IPS-18a (cell line): Measurements from ENCODE around the gene SYT8.

ENCODE experiments used
- H3K27ac ChIP-seq: one replicate; pipeline ENCODE4 v1.5.1; 2013; ENCODE audit warnings: low read length
- H3K27me3 ChIP-seq: one replicate; pipeline ENCODE4 v1.6.1; 2013; ENCODE audit warnings: mild to moderate bottlenecking, low read length; ENCODE audit not compliant: control insufficient read depth, insufficient read depth
- H3K36me3 ChIP-seq: one replicate; pipeline ENCODE4 v1.6.1; 2013; ENCODE audit warnings: low read depth, low read length; ENCODE audit not compliant: control insufficient read depth
- H3K4me1 ChIP-seq: one replicate; pipeline ENCODE4 v1.6.1; 2013; ENCODE audit warnings: low read depth, low read length; ENCODE audit not compliant: control insufficient read depth
- H3K4me3 ChIP-seq: one replicate; pipeline ENCODE4 v1.5.1; 2013; ENCODE audit warnings: low read length
- H3K9ac ChIP-seq: one replicate; pipeline ENCODE4 v1.6.1; 2013; ENCODE audit warnings: mild to moderate bottlenecking, low read length, moderate library complexity
- H3K9me3 ChIP-seq: one replicate; pipeline ENCODE4 v1.6.1; 2013; ENCODE audit warnings: low read depth, low read length; ENCODE audit not compliant: control insufficient read depth

SYT8 gene

GRCh38 chr11:1836011-1836945, 1.5 kb downstream of the SYT8 start:
- Histone ChIP-seq H3K4me1 (no peaks in the 10 kb centered on the region), H3K27me3 (peaks cover 4% of the 10 kb centered on the region), H3K27ac (no peak overlapping the region), H3K9ac (no peak overlapping the region), H3K36me3 (no peaks in the 10 kb centered on the region), H3K4me3 (no peak overlapping the region), H3K9me3 (no peaks in the 10 kb centered on the region)

GRCh38 chr11:1837171-1838076, 2.6 kb downstream of the SYT8 start:
- Histone ChIP-seq H3K9me3 (no peaks in the 10 kb centered on the region), H3K9ac (no peak overlapping the region), H3K27ac (no peak overlapping the region), H3K27me3 (peaks cover 4% of the 10 kb centered on the region), H3K4me1 (no peaks in the 10 kb centered on the region), H3K4me3 (no peak overlapping the region), H3K36me3 (no peaks in the 10 kb centered on the region)

GRCh38 chr11:1838077-1838425, 3.3 kb downstream of the SYT8 start:
- no peak overlapping the region for H3K4me3 ChIP-seq
- peaks cover under 1% of the 10 kb centered on the region for H3K27me3 ChIP-seq
- H3K9me3 ChIP-seq = no peaks in the 10 kb centered on the region
- no peaks in the 10 kb centered on the region for H3K36me3 ChIP-seq
- H3K27ac ChIP-seq = no peak overlapping the region
- no peak overlapping the region for H3K9ac ChIP-seq
- no peaks in the 10 kb centered on the region for H3K4me1 ChIP-seq

- Histone ChIP-seq H3K27ac (no peak within 1 kb of the TSS), H3K4me3 (no peak within 1 kb of the TSS), H3K9me3 (no peaks in the 10 kb centered on the region), H3K9ac (no peak within 1 kb of the TSS), H3K36me3 (no peaks in the 10 kb centered on the region), H3K4me1 (no peaks in the 10 kb centered on the region), H3K27me3 (no peaks in the 10 kb centered on the region)
These were observed 3.8 kb downstream of the SYT8 start, which contains the start of gene TNNI2 for GRCh38 chr11:1838426-1839144. TSS of gene TNNI2 (plus strand) at chr11:1838981. CDS start at chr11:1839697, 716 bp downstream.

- no peak overlapping the region for H3K9ac ChIP-seq
- no peak overlapping the region for H3K27ac ChIP-seq
- no peaks in the 10 kb centered on the region for H3K27me3 ChIP-seq
- H3K9me3 ChIP-seq = no peaks in the 10 kb centered on the region
- H3K4me1 ChIP-seq = no peaks in the 10 kb centered on the region
- H3K4me3 ChIP-seq = no peak overlapping the region
- H3K36me3 ChIP-seq = no peaks in the 10 kb centered on the region
These were observed 4.6 kb downstream of the SYT8 start for GRCh38 chr11:1839204-1839923.

GRCh38 chr11:1839924-1840779, 5.4 kb downstream of the SYT8 start:
- Histone ChIP-seq H3K27ac (no peak overlapping the region), H3K36me3 (no peaks in the 10 kb centered on the region), H3K9ac (no peak overlapping the region), H3K27me3 (peaks cover 4% of the 10 kb centered on the region), H3K9me3 (no peaks in the 10 kb centered on the region), H3K4me3 (no peak overlapping the region), H3K4me1 (no peaks in the 10 kb centered on the region)

GRCh38 chr11:1840780-1841480, 6.1 kb downstream of the SYT8 start:
- no peak overlapping the region for H3K27ac ChIP-seq
- H3K9ac ChIP-seq = no peak overlapping the region
- no peaks in the 10 kb centered on the region for H3K36me3 ChIP-seq
- H3K4me3 ChIP-seq = no peak overlapping the region
- peaks cover 5% of the 10 kb centered on the region for H3K27me3 ChIP-seq
- H3K4me1 ChIP-seq = no peaks in the 10 kb centered on the region
- H3K9me3 ChIP-seq = no peaks in the 10 kb centered on the region

- Histone ChIP-seq H3K27ac (no peak overlapping the region), H3K4me3 (no peak overlapping the region), H3K9me3 (no peaks in the 10 kb centered on the region), H3K4me1 (no peaks in the 10 kb centered on the region), H3K27me3 (peaks cover 5% of the 10 kb centered on the region), H3K36me3 (no peaks in the 10 kb centered on the region), H3K9ac (no peak overlapping the region)
These were observed 6.8 kb downstream of the SYT8 start for GRCh38 chr11:1841511-1842148.

- no peak overlapping the region for H3K9ac ChIP-seq
- peaks cover 5% of the 10 kb centered on the region for H3K27me3 ChIP-seq
- no peaks in the 10 kb centered on the region for H3K4me1 ChIP-seq
- H3K9me3 ChIP-seq = no peaks in the 10 kb centered on the region
- H3K36me3 ChIP-seq = no peaks in the 10 kb centered on the region
- H3K27ac ChIP-seq = no peak overlapping the region
- no peak overlapping the region for H3K4me3 ChIP-seq
These were observed 7.6 kb downstream of the SYT8 start for GRCh38 chr11:1842149-1843097.
